GM10248 (cell line): Measurements from ENCODE around the gene PIK3R2.

Source experiments
- CTCF ChIA-PET: fragments of 300-600 bp; sonication (Branson Sonifier 250); formaldehyde crosslinking; extraction: SDS; loops from one replicate; lab custom pipeline; 2021; ENCODE audit warnings: antibody characterized with exemption; lab: Yijun Ruan, JAX
- POLR2A ChIA-PET: fragments of 350-650 bp; sonication (Branson Sonifier 250); formaldehyde crosslinking; extraction: SDS; loops from one replicate; lab custom pipeline; 2020; ENCODE audit warnings: antibody characterized with exemption; lab: Yijun Ruan, JAX
- DNase-seq: peaks from one replicate; pipeline ENCODE4 v3.0.0; 2012; ENCODE audit errors: extremely low spot score
- TF ChIP-seq, protein P1 (sequence below): IDR thresholded peaks from 2 replicates; pipeline ENCODE4 v1.5.1; 2012; ENCODE audit warnings: mild to moderate bottlenecking, low read depth; ENCODE audit errors: extremely low read depth, missing control alignments, control extremely low read depth

Gene PIK3R2

GRCh38 chr19:18147396-18147795, 5.6 kb upstream of the PIK3R2 start:
- no peak for DNase-seq
- CTCF ChIA-PET, result interaction anchor here (2.0 kb wide), 1 partner anchor 34 kb away, joined by 8 read pairs; no protein-coding TSS in a partner anchor
- POLR2A ChIA-PET, result no interaction called here
- TF ChIP-seq, protein P1, sequence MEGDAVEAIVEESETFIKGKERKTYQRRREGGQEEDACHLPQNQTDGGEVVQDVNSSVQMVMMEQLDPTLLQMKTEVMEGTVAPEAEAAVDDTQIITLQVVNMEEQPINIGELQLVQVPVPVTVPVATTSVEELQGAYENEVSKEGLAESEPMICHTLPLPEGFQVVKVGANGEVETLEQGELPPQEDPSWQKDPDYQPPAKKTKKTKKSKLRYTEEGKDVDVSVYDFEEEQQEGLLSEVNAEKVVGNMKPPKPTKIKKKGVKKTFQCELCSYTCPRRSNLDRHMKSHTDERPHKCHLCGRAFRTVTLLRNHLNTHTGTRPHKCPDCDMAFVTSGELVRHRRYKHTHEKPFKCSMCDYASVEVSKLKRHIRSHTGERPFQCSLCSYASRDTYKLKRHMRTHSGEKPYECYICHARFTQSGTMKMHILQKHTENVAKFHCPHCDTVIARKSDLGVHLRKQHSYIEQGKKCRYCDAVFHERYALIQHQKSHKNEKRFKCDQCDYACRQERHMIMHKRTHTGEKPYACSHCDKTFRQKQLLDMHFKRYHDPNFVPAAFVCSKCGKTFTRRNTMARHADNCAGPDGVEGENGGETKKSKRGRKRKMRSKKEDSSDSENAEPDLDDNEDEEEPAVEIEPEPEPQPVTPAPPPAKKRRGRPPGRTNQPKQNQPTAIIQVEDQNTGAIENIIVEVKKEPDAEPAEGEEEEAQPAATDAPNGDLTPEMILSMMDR, result no peak

DNA sequence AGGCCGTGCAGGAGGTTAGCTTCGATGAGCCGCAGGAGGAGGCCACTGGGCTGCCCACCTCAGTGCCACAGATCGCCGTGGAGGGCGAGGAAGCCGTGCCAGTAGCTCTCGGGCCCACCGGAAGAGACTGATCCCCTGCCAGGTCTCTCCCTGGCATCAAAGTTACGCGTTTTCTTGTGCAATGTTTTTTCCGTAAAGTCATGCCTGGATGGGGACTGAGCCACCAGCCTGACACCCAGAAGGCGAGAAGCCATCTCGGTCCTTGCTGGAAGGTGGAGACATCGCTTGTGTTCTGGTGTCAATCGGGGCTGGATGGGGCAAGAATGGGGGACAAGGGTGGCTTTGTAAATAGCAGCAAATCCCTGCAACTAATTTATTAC, 3.4 kb upstream of the PIK3R2 start:
- TF ChIP-seq, protein P1, result no peak
- ChIA-PET POLR2A (no interaction called here), CTCF (interaction anchor here (1.2 kb wide), 1 partner anchor 11 kb away, joined by 4 read pairs; no protein-coding TSS in a partner anchor)
- no peak for DNase-seq

DNA sequence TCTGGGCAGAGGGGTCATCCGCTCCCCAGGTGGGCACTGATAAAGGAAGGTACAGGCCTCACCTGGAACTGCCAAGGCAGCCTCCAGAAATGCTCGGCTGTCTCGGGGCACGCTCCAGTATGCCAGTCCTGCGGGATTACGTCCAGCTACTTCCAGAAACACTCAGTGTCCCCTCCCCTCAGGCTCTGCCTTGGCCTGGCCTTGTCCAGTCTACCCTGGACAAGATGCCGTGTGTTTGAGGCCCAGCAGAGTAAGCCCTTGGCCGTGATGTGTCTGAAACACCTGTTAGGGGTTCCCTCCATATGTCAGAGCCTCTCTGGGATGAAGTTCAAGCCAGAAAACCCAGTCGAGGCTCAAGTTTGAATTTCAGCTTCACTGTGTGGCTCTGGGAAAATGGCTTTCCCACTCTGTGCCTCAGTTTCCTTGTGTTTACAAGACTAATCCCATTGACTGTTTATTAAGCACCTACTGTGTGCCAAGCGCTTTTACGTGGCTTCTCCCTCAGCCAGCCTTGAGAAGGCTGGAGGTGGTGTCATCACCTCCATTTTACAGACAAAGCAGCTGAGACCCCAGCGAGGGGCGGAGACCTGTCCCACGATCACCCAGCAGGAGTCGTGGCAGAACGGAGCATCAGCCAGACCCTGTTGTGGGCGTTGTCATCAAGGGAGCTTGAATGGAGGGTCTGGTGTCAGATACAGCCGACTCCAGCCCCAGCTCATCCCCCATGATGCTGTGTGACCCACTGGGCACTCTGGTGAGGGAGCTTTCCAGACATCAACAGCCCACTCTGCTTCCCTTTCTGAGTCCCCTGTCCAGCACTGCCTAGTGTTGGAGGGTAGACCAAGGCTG, 2.0 kb upstream of the PIK3R2 start:
- DNase-seq, result no peak

GRCh38 chr19:18152442-18152816, 534 bp upstream of the PIK3R2 start:
- TF ChIP-seq, protein P1, result peak; percentile 55
- ChIA-PET CTCF (interaction anchor here (0.9 to 3.0 kb wide), 21 partner anchors 9 to 258 kb away, joined by 3 to 18 read pairs (median 6); partner anchors contain the start of genes IL12RB1 and RAB3A), POLR2A (interaction anchor here (0.6 to 0.9 kb wide), 2 partner anchors 122 to 127 kb away, joined by 3 read pairs; partner anchors contain the start of gene IQCN)
- peak; percentile 100 for DNase-seq

More for the DNA sequence above, 2.0 kb upstream of the PIK3R2 start:
- ChIA-PET POLR2A (interaction anchor here (0.6 to 1.1 kb wide), 2 partner anchors 129 to 330 kb away, joined by 3 read pairs; no protein-coding TSS in a partner anchor), CTCF (interaction anchor here (0.7 to 3.0 kb wide), 23 partner anchors 9 to 260 kb away, joined by 3 to 18 read pairs (median 6); partner anchors contain the start of genes ARRDC2, IL12RB1 and RAB3A)
- TF ChIP-seq, protein P1, result no peak

DNA sequence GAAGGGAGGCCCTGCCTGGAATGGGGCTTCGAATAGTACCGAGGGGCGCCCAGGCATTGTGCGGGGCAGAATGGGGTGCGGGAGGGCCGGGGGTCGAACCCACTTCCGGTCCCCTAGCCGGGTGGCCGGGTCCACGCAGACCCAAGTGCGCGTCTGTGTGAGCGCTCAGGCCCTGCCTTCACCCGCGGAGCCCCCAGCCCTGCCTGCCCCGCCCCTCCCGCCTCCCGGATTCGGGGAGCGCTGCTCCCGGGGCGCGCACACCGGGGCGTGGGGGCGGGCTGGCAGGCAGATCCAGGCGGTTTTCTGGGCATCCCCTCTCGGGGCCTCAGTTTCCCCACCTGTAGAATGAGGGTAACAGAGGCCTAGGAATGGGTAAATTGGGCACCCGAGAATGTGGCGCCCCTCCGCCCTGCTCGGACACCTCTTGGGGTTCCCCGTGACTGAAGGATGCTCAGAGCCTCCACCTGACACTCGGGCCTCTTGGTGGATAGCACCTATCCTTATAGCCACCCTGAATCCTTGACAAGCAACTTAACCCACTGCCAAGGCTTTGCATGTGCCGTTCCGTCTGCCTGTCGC, 682 bp downstream of the PIK3R2 start:
- TF ChIP-seq, protein P1, result no peak
- ChIA-PET CTCF (interaction anchor here (2.6 kb wide), 1 partner anchor 147 kb away, joined by 7 read pairs; no protein-coding TSS in a partner anchor), POLR2A (no interaction called here)
- DNase-seq, result no peak

GRCh38 chr19:18155095-18156087, 2.4 kb downstream of the PIK3R2 start:
- CTCF ChIA-PET, result interaction anchor here (1.0 to 2.6 kb wide), 7 partner anchors 9 to 149 kb away, joined by 3 to 7 read pairs (median 3); no protein-coding TSS in a partner anchor
- POLR2A ChIA-PET, result no interaction called here
- TF ChIP-seq, protein P1, result no peak
- DNase-seq, result no peak
